Progenitor cell of endocrine pancreas (in vitro differentiated cells): ENCODE data around the gene FARSA. TPM values are rescaled to one million over a fixed set of nuclear protein-coding genes. Genes with fewer than 3 reads are reported as not detected.

Source experiments
- DNase-seq: peaks from one replicate; pipeline ENCODE4 v3.0.0; 2021; ENCODE audit warnings: low spot score; ENCODE audit not compliant: unreplicated experiment
- H3K27ac Mint-ChIP-seq: 2 replicates; pipeline ENCODE4 v1.8.0; 2021; ENCODE audit warnings: mild to moderate bottlenecking, moderate library complexity, mixed read lengths
- H3K27me3 Mint-ChIP-seq: 2 replicates; pipeline ENCODE4 v1.8.0; 2021; ENCODE audit warnings: mixed read lengths
- H3K36me3 Mint-ChIP-seq: 2 replicates; pipeline ENCODE4 v1.8.0; 2022; ENCODE audit warnings: mixed read lengths; ENCODE audit not compliant: insufficient read depth
- H3K4me1 Mint-ChIP-seq: 2 replicates; pipeline ENCODE4 v1.8.0; 2021; ENCODE audit warnings: low read depth, mixed read lengths
- H3K4me3 Mint-ChIP-seq: 2 replicates; pipeline ENCODE4 v1.8.0; 2021; ENCODE audit warnings: low read depth, mild to moderate bottlenecking, moderate library complexity, mixed read lengths
- H3K9me3 Mint-ChIP-seq: 2 replicates; pipeline ENCODE4 v1.8.0; 2021; ENCODE audit warnings: low read depth, mixed read lengths
- CTCF ChIP-seq: fragments of 200-600 bp; sonication (generic); IDR thresholded peaks from one replicate; pipeline ENCODE4 v1.5.0; 2021; ENCODE audit warnings: antibody characterized with exemption, mild to moderate bottlenecking; ENCODE audit not compliant: unreplicated experiment
- total RNA-seq: library from RNA; stranded (reverse); gene quantifications from 2 replicates; pipeline ENCODE4 v1.2.1, GENCODE V29; 2021

Gene FARSA
- total RNA-seq, 1 donor from 2014 or later: 63.3 TPM

GRCh38 chr19:12882589-12882988 is 50.9 kb downstream of the FARSA start:
- no peak for DNase-seq
- peak overlapping the region; percentile 60 for H3K4me3 Mint-ChIP-seq
- peaks cover 10% of the 10 kb centered on the region for H3K4me1 Mint-ChIP-seq
- H3K36me3 Mint-ChIP-seq: peaks cover 3% of the 10 kb centered on the region
- no peak for TF ChIP-seq CTCF
- peak overlapping the region; percentile 73 for H3K27ac Mint-ChIP-seq
- H3K27me3 Mint-ChIP-seq: peaks cover 12% of the 10 kb centered on the region
- H3K9me3 Mint-ChIP-seq: no peaks in the 10 kb centered on the region

GRCh38 chr19:12881172-12881808 is 52.2 kb downstream of the FARSA start, which contains the start of gene DNASE2:
TSS of gene DNASE2 (minus strand) at chr19:12881449. CDS start at chr19:12881375, 74 bp downstream.
- peaks cover 8% of the 10 kb centered on the region for H3K4me1 Mint-ChIP-seq

GRCh38 chr19:12880551-12881171 is 52.9 kb downstream of the FARSA start:
- no peak for DNase-seq

More at GRCh38 chr19:12881172-12881808, 52.2 kb downstream of the FARSA start, which contains the start of gene DNASE2:
- TF ChIP-seq CTCF: no peak
- H3K27ac Mint-ChIP-seq: peak within 1 kb of the TSS; percentile 97
- peak; percentile 78 for DNase-seq
- H3K27me3 Mint-ChIP-seq: peaks cover 6% of the 10 kb centered on the region
- H3K36me3 Mint-ChIP-seq: peaks cover 3% of the 10 kb centered on the region
- no peaks in the 10 kb centered on the region for H3K9me3 Mint-ChIP-seq
- H3K4me3 Mint-ChIP-seq: peak within 1 kb of the TSS; percentile 82

GRCh38 chr19:12875086-12875485 is 58.4 kb downstream of the FARSA start:
- no peaks in the 10 kb centered on the region for H3K27me3 Mint-ChIP-seq
- no peaks in the 10 kb centered on the region for H3K4me1 Mint-ChIP-seq
- no peak for DNase-seq
- H3K36me3 Mint-ChIP-seq: peaks cover 25% of the 10 kb centered on the region
- TF ChIP-seq CTCF: no peak
- H3K4me3 Mint-ChIP-seq: no peak overlapping the region
- no peak overlapping the region for H3K27ac Mint-ChIP-seq
- H3K9me3 Mint-ChIP-seq: peaks cover 8% of the 10 kb centered on the region

More at GRCh38 chr19:12880551-12881171, 52.9 kb downstream of the FARSA start:
- H3K4me1 Mint-ChIP-seq: peaks cover 8% of the 10 kb centered on the region
- H3K27ac Mint-ChIP-seq: peak overlapping the region; percentile 97
- peaks cover 3% of the 10 kb centered on the region for H3K36me3 Mint-ChIP-seq
- H3K27me3 Mint-ChIP-seq: peaks cover 3% of the 10 kb centered on the region
- TF ChIP-seq CTCF: no peak
- H3K4me3 Mint-ChIP-seq: peak overlapping the region; percentile 82
- H3K9me3 Mint-ChIP-seq: no peaks in the 10 kb centered on the region

- no peak for TF ChIP-seq CTCF
- Mint-ChIP-seq H3K27me3 (peaks cover under 1% of the 10 kb centered on the region), H3K9me3 (peaks cover 8% of the 10 kb centered on the region), H3K4me1 (no peaks in the 10 kb centered on the region), H3K4me3 (no peak overlapping the region), H3K36me3 (peaks cover 25% of the 10 kb centered on the region), H3K27ac (no peak overlapping the region)
- DNase-seq: no peak
Observed at GRCh38 chr19:12873891-12874745, 59.4 kb downstream of the FARSA start.
